H1 (cell line): ENCODE results near the gene TMPRSS2. TPM values are rescaled to one million over a fixed set of nuclear protein-coding genes. Genes with fewer than 3 reads are reported as not detected.

Experiments used
- CTCF ChIA-PET: fragments of 300-600 bp; sonication (Branson Sonifier 250); formaldehyde crosslinking; loops from one replicate; lab custom pipeline; 2021; ENCODE audit not compliant: partially characterized antibody; lab: Charles Lee
- POLR2A ChIA-PET: fragments of 300-600 bp; sonication (Branson Sonifier 250); formaldehyde crosslinking; loops from one replicate; lab custom pipeline; 2021; ENCODE audit warnings: inconsistent platforms; ENCODE audit not compliant: partially characterized antibody; lab: Charles Lee
- DNase-seq, 2 experiments: peaks; one replicate each; pipeline versions ENCODE4 v3.0.0 to v3.0.0-alpha.2; 2010 to 2022; ENCODE audit warnings: low spot score in 2 of 2, low read depth in 1 of 2, mixed read lengths in 1 of 2
- FAIRE-seq: peaks from 2 replicates; lab custom pipeline; 2011; peaks lifted over from hg19 to GRCh38; lab: Jason Lieb, UNC
- H2AFZ ChIP-seq: 2 replicates; pipeline ENCODE4 v1.8.1; 2012; ENCODE audit warnings: low read length, inconsistent platforms
- H2AK5ac ChIP-seq: 2 replicates; pipeline ENCODE4 v1.6.1; 2013; ENCODE audit warnings: low read depth, low read length
- H2BK120ac ChIP-seq: replicated peaks from 2 replicates; pipeline ENCODE3; 2013; ENCODE audit warnings: low read depth, low read length, inconsistent platforms
- H2BK12ac ChIP-seq: 2 replicates; pipeline ENCODE4 v1.6.1; 2013; ENCODE audit warnings: low read depth, low read length
- H2BK15ac ChIP-seq: 2 replicates; pipeline ENCODE4 v1.6.1; 2013; ENCODE audit warnings: low read length
- H2BK20ac ChIP-seq: 2 replicates; pipeline ENCODE4 v1.6.1; 2013; ENCODE audit warnings: low read length
- H2BK5ac ChIP-seq: 2 replicates; pipeline ENCODE4 v1.6.1; 2013; ENCODE audit warnings: low read depth, low read length
- H3K14ac ChIP-seq: 2 replicates; pipeline ENCODE4 v1.6.1; 2013; ENCODE audit warnings: inconsistent platforms; ENCODE audit not compliant: insufficient read length
- H3K18ac ChIP-seq: 2 replicates; pipeline ENCODE4 v1.6.1; 2013; ENCODE audit warnings: low read length; ENCODE audit errors: extremely low read depth
- H3K23ac ChIP-seq: 2 replicates; pipeline ENCODE4 v1.6.1; 2013; ENCODE audit warnings: inconsistent platforms; ENCODE audit not compliant: insufficient read length
- H3K23me2 ChIP-seq: 2 replicates; pipeline ENCODE4 v1.6.1; 2013; ENCODE audit warnings: low read depth, low read length
- H3K27ac ChIP-seq: 2 replicates; pipeline ENCODE4 v1.6.1; 2011; ENCODE audit warnings: low read depth, low read length, inconsistent platforms
- H3K27me3 ChIP-seq, 4 experiments: replicated peaks in 1 of 4; 1 replicate in 1 of 4; 2 replicates in 3 of 4; pipeline versions ENCODE4 v1.6.1 to v1.8.1; 2011 to 2013; ENCODE audit warnings: low read length in 3 of 4, mild to moderate bottlenecking in 3 of 4, inconsistent platforms in 2 of 4, mixed read lengths in 2 of 4, moderate library complexity in 1 of 4; ENCODE audit not compliant: control insufficient read depth in 3 of 4, insufficient read depth in 3 of 4; ENCODE audit errors: extremely low read depth in 1 of 4
- H3K36me3 ChIP-seq, 4 experiments: 2 replicates each; pipeline versions ENCODE4 v1.6.1 to v1.8.1; 2011 to 2013; ENCODE audit warnings: mild to moderate bottlenecking in 4 of 4, low read length in 3 of 4, moderate library complexity in 2 of 4, control low read depth in 1 of 4, inconsistent platforms in 1 of 4; ENCODE audit not compliant: insufficient read depth in 4 of 4, control insufficient read depth in 2 of 4
- H3K4ac ChIP-seq: replicated peaks from 2 replicates; pipeline ENCODE3; 2013; ENCODE audit warnings: low read length, low read depth, mixed read lengths, inconsistent platforms; ENCODE audit not compliant: insufficient read length
- H3K4me1 ChIP-seq, 4 experiments: replicated peaks in 1 of 4; 1 replicate in 1 of 4; 2 replicates in 3 of 4; pipeline versions ENCODE4 v1.6.1 to v1.8.1; 2011 to 2013; ENCODE audit warnings: low read length in 3 of 4, inconsistent platforms in 2 of 4, mixed read lengths in 1 of 4; ENCODE audit not compliant: insufficient read depth in 4 of 4, control insufficient read depth in 3 of 4
- H3K4me2 ChIP-seq, 2 experiments: 2 replicates each; pipeline versions ENCODE4 v1.6.1 to v1.8.1; 2011 to 2013; ENCODE audit warnings: low read depth in 2 of 2, low read length in 2 of 2, control low read depth in 1 of 2, inconsistent platforms in 1 of 2, mild to moderate bottlenecking in 1 of 2; ENCODE audit not compliant: insufficient read depth in 1 of 2
- H3K4me3 ChIP-seq, 4 experiments: fragments of 200-600, 300-600 bp in 1 of 4; sonication (generic), shearing (Covaris generic), sonication (Bioruptor Twin) in 1 of 4; 2 replicates each; pipeline versions ENCODE4 v1.5.1 to v1.8.1; 2011 to 2016; ENCODE audit warnings: low read length in 4 of 4, low read depth in 3 of 4, control low read depth in 2 of 4, inconsistent platforms in 2 of 4, mild to moderate bottlenecking in 2 of 4, mixed read lengths in 1 of 4, moderate library complexity in 1 of 4; ENCODE audit not compliant: insufficient read depth in 2 of 4; ENCODE audit errors: extremely low read depth in 1 of 4
- H3K56ac ChIP-seq: replicated peaks from 2 replicates; pipeline ENCODE3; 2013; ENCODE audit warnings: low read depth, mild to moderate bottlenecking, mixed read lengths, low read length, inconsistent platforms; ENCODE audit not compliant: insufficient read length
- H3K79me1 ChIP-seq: 2 replicates; pipeline ENCODE4 v1.6.1; 2013; ENCODE audit warnings: low read depth, low read length, control low read depth
- H3K79me2 ChIP-seq, 2 experiments: 2 replicates each; pipeline versions ENCODE4 v1.6.1 to v1.8.1; 2012 to 2013; ENCODE audit warnings: low read length in 2 of 2, mild to moderate bottlenecking in 2 of 2, inconsistent platforms in 1 of 2; ENCODE audit not compliant: insufficient read depth in 2 of 2, control insufficient read depth in 1 of 2
- H3K9ac ChIP-seq, 4 experiments: replicated peaks in 1 of 4; 1 replicate in 1 of 4; 2 replicates in 3 of 4; pipeline versions ENCODE4 v1.6.1 to v1.8.1; 2011 to 2013; ENCODE audit warnings: low read depth in 3 of 4, low read length in 3 of 4, control low read depth in 2 of 4, mild to moderate bottlenecking in 2 of 4, moderate library complexity in 2 of 4, inconsistent platforms in 1 of 4; ENCODE audit errors: extremely low read depth in 1 of 4
- H3K9me3 ChIP-seq, 2 experiments: 2 replicates each; pipeline versions ENCODE4 v1.6.1 to v1.8.1; 2012 to 2013; ENCODE audit warnings: mild to moderate bottlenecking in 2 of 2, moderate library complexity in 2 of 2, control low read depth in 1 of 2, inconsistent platforms in 1 of 2, low read depth in 1 of 2, low read length in 1 of 2, mixed read lengths in 1 of 2; ENCODE audit not compliant: insufficient read depth in 2 of 2
- H4K20me1 ChIP-seq, 2 experiments: replicated peaks in 1 of 2; 2 replicates each; pipeline versions ENCODE3 to v1.8.1; 2011 to 2013; ENCODE audit warnings: inconsistent platforms in 2 of 2, low read length in 2 of 2, mild to moderate bottlenecking in 1 of 2; ENCODE audit not compliant: insufficient read depth in 2 of 2, control insufficient read depth in 1 of 2
- H4K5ac ChIP-seq: 2 replicates; pipeline ENCODE4 v1.6.1; 2013; ENCODE audit warnings: low read length, low read depth, mixed read lengths, inconsistent platforms; ENCODE audit not compliant: insufficient read length
- H4K8ac ChIP-seq: 2 replicates; pipeline ENCODE4 v1.8.0; 2013; ENCODE audit warnings: mild to moderate bottlenecking, moderate library complexity, low read length, inconsistent platforms; ENCODE audit not compliant: insufficient read depth; ENCODE audit errors: extremely low read depth
- H4K91ac ChIP-seq: replicated peaks from 2 replicates; pipeline ENCODE3; 2013; ENCODE audit warnings: low read length, mixed read lengths, inconsistent platforms; ENCODE audit not compliant: insufficient read length
- CEBPB ChIP-seq: IDR thresholded peaks from 2 replicates; pipeline ENCODE4 v1.6.1; 2012; ENCODE audit warnings: low read depth, low read length
- CTBP2 ChIP-seq: IDR thresholded peaks from 2 replicates; pipeline ENCODE4 v1.7.0; 2011; ENCODE audit warnings: borderline replicate concordance, mild to moderate bottlenecking, moderate library complexity, mixed read lengths, low read length; ENCODE audit not compliant: insufficient read depth, insufficient read length
- E2F6 ChIP-seq: IDR thresholded peaks from 2 replicates; pipeline ENCODE4 v1.6.1; 2012; ENCODE audit warnings: inconsistent platforms
- SP1 ChIP-seq: IDR thresholded peaks from 2 replicates; pipeline ENCODE4 v1.6.1; 2011; ENCODE audit warnings: low read depth, low read length
- SRF ChIP-seq: IDR thresholded peaks from 2 replicates; pipeline ENCODE4 v1.6.1; 2011; ENCODE audit warnings: mild to moderate bottlenecking, low read depth, low read length, moderate library complexity
- WGBS, 2 experiments: shearing (Covaris generic) in 1 of 2; methylation state at CpG; one replicate each; pipeline versions ENCODE4 v1.1.6 to v1.1.7; 2013 to 2015; ENCODE audit warnings: low lambda C conversion rate in 2 of 2, mixed read lengths in 2 of 2, inconsistent platforms in 1 of 2, low coverage in 1 of 2, missing lambda C conversion rate in 1 of 2; ENCODE audit not compliant: insufficient replicate concordance in 2 of 2, insufficient coverage in 1 of 2, insufficient read length in 1 of 2; ENCODE audit errors: extremely low coverage in 1 of 2, missing lambda C conversion rate in 1 of 2; 5-methylcytosine and 5-hydroxymethylcytosine counted together
- polyA plus RNA-seq, 7 experiments: library from polyadenylated mRNA; depleted of rRNA in 3 of 7; stranded (reverse) in 5 of 7; unstranded in 2 of 7; fragments of >200 nt in 5 of 7; fragments of 200-250 nt in 2 of 7; gene quantifications; 1 replicate in 5 of 7; 2 replicates in 1 of 7; 4 replicates in 1 of 7; pipeline versions ENCODE4 v1.2.1 to v1.2.3, GENCODE V29; 2011 to 2013; ENCODE audit warnings: missing spikeins in 2 of 7, mixed read lengths in 2 of 7
- total RNA-seq: library from RNA; stranded (reverse); fragmentation: NEBNext Ultra II Directional; extraction: Animal tissue kit (Norgen Biotek cat#: 25700); gene quantifications from 2 replicates; pipeline ENCODE4 v1.2.1, GENCODE V29; 2021

Gene TMPRSS2
- total and polyA plus RNA-seq, 2 of the 8 experiments (the other 6 are each of a cell fraction or from before 2014, with no cell fraction given): 9.2 to 11.0 TPM

- Histone ChIP-seq H3K79me1 (no peaks in the 10 kb centered on the region), H3K23me2 (no peaks in the 10 kb centered on the region), H3K9me3 (no peaks in the 10 kb centered on the region), H4K20me1 (no peaks in the 10 kb centered on the region)
- TF ChIP-seq CEBPB: no peak
- no peak for TF ChIP-seq E2F6
- no peak for TF ChIP-seq CTBP2
- TF ChIP-seq SP1: no peak
- TF ChIP-seq SRF: no peak
- TF ChIP-seq, all 59 proteins: peak for 0
- Histone ChIP-seq H2BK120ac (no peak overlapping the region), H3K36me3 (peaks cover 0 to 6% (median under 1%) of the 10 kb centered on the region in 4 experiments; a peak in 3 of 8 replicates), H2AFZ (no peak overlapping the region), H4K8ac (no peak overlapping the region), H3K27ac (no peak overlapping the region), H3K4me2 (no peak overlapping the region), H2BK12ac (no peak overlapping the region), H4K91ac (no peak overlapping the region), H2BK5ac (no peak overlapping the region), H4K5ac (no peak overlapping the region), H3K9ac (no peak overlapping the region), H2BK20ac (no peak overlapping the region), H3K18ac (no peak overlapping the region), H3K23ac (no peak overlapping the region), H2AK5ac (no peak overlapping the region), H3K56ac (no peak overlapping the region), H3K14ac (no peak overlapping the region), H3K4me3 (no peak overlapping the region), H3K4ac (no peak overlapping the region), H3K27me3 (no peaks in the 10 kb centered on the region), H3K4me1 (no peaks in the 10 kb centered on the region; a peak in 1 of 7 replicates), H2BK15ac (no peak overlapping the region), H3K79me2 (no peaks in the 10 kb centered on the region)
- ChIA-PET POLR2A (no interaction called here), CTCF (no interaction called here)
- WGBS, 2 experiments: 84% methylated on average over 6 of the region's 6 CpGs; no CpG with 5 or more reads in 1 of the 2 experiments
- DNase-seq (no peak), FAIRE-seq (no peak)
Measured at GRCh38 chr21:41491412-41491811, 16.5 kb downstream of the TMPRSS2 start.
